Sigmoid colon (tissue), 4 donors: ENCODE results near the gene MCTP1.

ENCODE experiments used
- EP300 ChIP-seq, 4 donors: sonication (generic); formaldehyde crosslinking; IDR thresholded peaks; one replicate each; pipeline ENCODE4 v1.6.1; 2017; ENCODE audit warnings: antibody characterized with exemption in 4 of 4
- POLR2A ChIP-seq, 2 donors: fragments of 450-650 bp; IDR thresholded peaks; one replicate each; pipeline ENCODE4 v1.6.1; 2016; ENCODE audit warnings: antibody characterized with exemption in 2 of 2, mild to moderate bottlenecking in 2 of 2, moderate library complexity in 2 of 2
- POLR2AphosphoS5 ChIP-seq, 4 donors: sonication (generic); formaldehyde crosslinking; IDR thresholded peaks; one replicate each; pipeline ENCODE4 v1.6.1; 2017; ENCODE audit warnings: antibody characterized with exemption in 4 of 4
- TF ChIP-seq, protein P1 (sequence below), 4 experiments: fragments of 450-650 bp in 3 of 4; fragments of 200-600 bp in 1 of 4; IDR thresholded peaks; one replicate each; pipeline ENCODE4 v1.5.1; 2016 to 2019; ENCODE audit warnings: antibody characterized with exemption in 4 of 4, mild to moderate bottlenecking in 3 of 4, moderate library complexity in 2 of 4

DNA sequence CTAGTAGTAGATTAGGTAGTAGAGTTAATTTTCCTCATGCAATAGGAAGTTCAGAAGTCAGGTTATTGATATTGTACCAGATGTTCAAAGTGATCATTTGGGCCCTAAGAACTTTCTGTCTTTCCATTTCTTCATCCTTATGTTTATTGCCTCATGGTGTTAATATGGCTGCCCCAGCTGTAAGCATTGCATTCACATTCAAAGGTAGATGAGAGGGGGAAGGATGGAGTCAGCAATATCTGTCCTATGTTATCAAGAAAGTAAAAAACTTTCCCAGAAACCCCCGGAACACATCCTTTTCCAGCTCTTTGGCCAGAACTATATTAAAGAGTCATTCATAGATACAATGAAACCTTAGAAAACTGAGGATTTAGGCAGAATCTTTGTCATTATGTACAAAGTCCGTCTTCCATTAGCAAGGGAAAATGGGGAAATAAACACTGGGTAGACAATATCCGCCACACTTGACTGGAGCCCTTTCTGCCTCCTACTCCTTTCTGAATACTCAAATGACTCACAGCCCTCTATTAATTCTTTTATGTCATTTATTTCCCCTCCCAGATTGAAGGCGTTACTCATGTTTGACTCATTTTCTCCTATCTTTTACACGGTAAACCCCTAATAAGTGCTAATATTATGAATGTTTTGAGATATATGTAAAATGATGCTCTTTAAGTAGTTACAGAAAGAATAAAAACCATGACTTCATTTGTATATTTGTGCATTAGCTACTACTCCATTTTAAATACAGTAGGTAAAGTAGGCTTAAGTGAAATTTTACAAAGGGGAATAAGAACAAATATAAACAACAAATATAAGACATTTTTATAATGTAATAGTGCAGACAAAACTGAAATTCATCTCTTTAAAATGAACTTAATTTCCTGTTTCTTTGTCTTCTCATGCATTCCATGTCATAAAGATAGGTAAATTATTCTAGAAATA lies 538.8 kb downstream of the MCTP1 start:
- TF ChIP-seq, protein P1, sequence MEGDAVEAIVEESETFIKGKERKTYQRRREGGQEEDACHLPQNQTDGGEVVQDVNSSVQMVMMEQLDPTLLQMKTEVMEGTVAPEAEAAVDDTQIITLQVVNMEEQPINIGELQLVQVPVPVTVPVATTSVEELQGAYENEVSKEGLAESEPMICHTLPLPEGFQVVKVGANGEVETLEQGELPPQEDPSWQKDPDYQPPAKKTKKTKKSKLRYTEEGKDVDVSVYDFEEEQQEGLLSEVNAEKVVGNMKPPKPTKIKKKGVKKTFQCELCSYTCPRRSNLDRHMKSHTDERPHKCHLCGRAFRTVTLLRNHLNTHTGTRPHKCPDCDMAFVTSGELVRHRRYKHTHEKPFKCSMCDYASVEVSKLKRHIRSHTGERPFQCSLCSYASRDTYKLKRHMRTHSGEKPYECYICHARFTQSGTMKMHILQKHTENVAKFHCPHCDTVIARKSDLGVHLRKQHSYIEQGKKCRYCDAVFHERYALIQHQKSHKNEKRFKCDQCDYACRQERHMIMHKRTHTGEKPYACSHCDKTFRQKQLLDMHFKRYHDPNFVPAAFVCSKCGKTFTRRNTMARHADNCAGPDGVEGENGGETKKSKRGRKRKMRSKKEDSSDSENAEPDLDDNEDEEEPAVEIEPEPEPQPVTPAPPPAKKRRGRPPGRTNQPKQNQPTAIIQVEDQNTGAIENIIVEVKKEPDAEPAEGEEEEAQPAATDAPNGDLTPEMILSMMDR (IDR thresholded peaks at IDR 0.05), result no peak
- no peak for TF ChIP-seq POLR2A (IDR thresholded peaks at IDR 0.05)
- no peak for TF ChIP-seq POLR2AphosphoS5 (IDR thresholded peaks at IDR 0.05)
- TF ChIP-seq EP300 (IDR thresholded peaks at IDR 0.05), result no peak
